SU-DHL-6 (cell line): ENCODE results near the gene CMSS1.

ENCODE experiments used
- H2AFZ ChIP-seq: fragments of 200-600 bp; sonication (generic); 2 replicates; pipeline ENCODE4 v1.6.1; 2014; ENCODE audit warnings: low read depth, mild to moderate bottlenecking, moderate library complexity, mixed read lengths, antibody characterized with exemption, low read length; ENCODE audit not compliant: severe bottlenecking
- H3F3A ChIP-seq: fragments of 200-600 bp; shearing (Covaris generic); 2 replicates; pipeline ENCODE4 v1.6.0; 2016; ENCODE audit warnings: antibody characterized with exemption, mild to moderate bottlenecking; ENCODE audit not compliant: insufficient read depth
- H3K27ac ChIP-seq: fragments of 200-600 bp; sonication (generic); 2 replicates; pipeline ENCODE4 v1.5.1; 2016; ENCODE audit warnings: low read depth, mild to moderate bottlenecking, low read length, moderate library complexity, mixed read lengths
- H3K27me3 ChIP-seq: fragments of 200-600 bp; sonication (generic), shearing (Covaris generic); 2 replicates; pipeline ENCODE4 v1.6.0; 2014; ENCODE audit warnings: mild to moderate bottlenecking, low read length
- H3K36me3 ChIP-seq: fragments of 200-600 bp; sonication (generic); 2 replicates; pipeline ENCODE4 v1.6.1; 2014; ENCODE audit warnings: mild to moderate bottlenecking, low read length, mixed read lengths
- H3K4me2 ChIP-seq: fragments of 300-600, 200-600 bp; shearing (Covaris generic), sonication (generic); 2 replicates; pipeline ENCODE4 v1.6.0; 2014; ENCODE audit warnings: low read length, low read depth, mild to moderate bottlenecking; ENCODE audit not compliant: poor library complexity, severe bottlenecking
- H3K4me3 ChIP-seq: fragments of 200-600 bp; sonication (generic); 2 replicates; pipeline ENCODE4 v1.5.1; 2014; ENCODE audit warnings: antibody characterized with exemption, low read length, mild to moderate bottlenecking, mixed read lengths; ENCODE audit not compliant: insufficient read depth, poor library complexity, severe bottlenecking
- H3K79me2 ChIP-seq: fragments of 200-600 bp; sonication (generic); 2 replicates; pipeline ENCODE4 v1.6.1; 2014; ENCODE audit warnings: mild to moderate bottlenecking, low read length, moderate library complexity; ENCODE audit not compliant: insufficient read depth
- H3K9ac ChIP-seq: fragments of 200-600 bp; sonication (generic); 2 replicates; pipeline ENCODE4 v1.7.0; 2014; ENCODE audit warnings: mild to moderate bottlenecking, low read length
- H3K9me2 ChIP-seq: fragments of 200-600 bp; sonication (generic); replicated peaks from 2 replicates; pipeline ENCODE4 v1.6.1; 2014; ENCODE audit warnings: low read length; ENCODE audit not compliant: insufficient read depth
- H3K9me3 ChIP-seq: fragments of 200-600 bp; sonication (generic); 2 replicates; pipeline ENCODE4 v1.6.1; 2014; ENCODE audit warnings: low read length, mixed read lengths; ENCODE audit not compliant: insufficient read depth
- H4K20me1 ChIP-seq: fragments of 200-600 bp; sonication (generic); 2 replicates; pipeline ENCODE4 v1.6.1; 2014; ENCODE audit warnings: low read depth, mild to moderate bottlenecking, antibody characterized with exemption, low read length, moderate library complexity, mixed read lengths
- CTCF ChIP-seq: fragments of 200-600 bp; sonication (generic); IDR thresholded peaks from one replicate; pipeline ENCODE4 v1.5.1; 2017; ENCODE audit warnings: antibody characterized with exemption, mild to moderate bottlenecking, low read length, moderate library complexity; ENCODE audit not compliant: insufficient read depth, poor library complexity, severe bottlenecking
- EZH2phosphoT487 ChIP-seq: fragments of 200-600 bp; sonication (generic), shearing (Covaris generic); conservative IDR thresholded peaks from 2 replicates; pipeline ENCODE4 v1.6.1; 2018; ENCODE audit warnings: mild to moderate bottlenecking, antibody characterized with exemption, low read length, moderate library complexity, mixed read lengths

The CMSS1 gene

GRCh38 chr3:99858469-99858868 lies 40.8 kb downstream of the CMSS1 start:
- Histone ChIP-seq H3K27ac (no peak overlapping the region), H3K27me3 (no peaks in the 10 kb centered on the region), H2AFZ (no peak overlapping the region), H3K9ac (no peak overlapping the region), H4K20me1 (peaks cover 3% of the 10 kb centered on the region; the same call in 1 of the 2 replicates), H3K9me3 (no peaks in the 10 kb centered on the region), H3K9me2 (no peaks in the 10 kb centered on the region), H3K4me3 (no peak overlapping the region), H3F3A (no peaks in the 10 kb centered on the region), H3K4me2 (no peak overlapping the region), H3K79me2 (peaks cover under 1% of the 10 kb centered on the region; the same call in 1 of the 2 replicates), H3K36me3 (no peaks in the 10 kb centered on the region)
- TF ChIP-seq CTCF (no peak), EZH2phosphoT487 (no peak)

DNA sequence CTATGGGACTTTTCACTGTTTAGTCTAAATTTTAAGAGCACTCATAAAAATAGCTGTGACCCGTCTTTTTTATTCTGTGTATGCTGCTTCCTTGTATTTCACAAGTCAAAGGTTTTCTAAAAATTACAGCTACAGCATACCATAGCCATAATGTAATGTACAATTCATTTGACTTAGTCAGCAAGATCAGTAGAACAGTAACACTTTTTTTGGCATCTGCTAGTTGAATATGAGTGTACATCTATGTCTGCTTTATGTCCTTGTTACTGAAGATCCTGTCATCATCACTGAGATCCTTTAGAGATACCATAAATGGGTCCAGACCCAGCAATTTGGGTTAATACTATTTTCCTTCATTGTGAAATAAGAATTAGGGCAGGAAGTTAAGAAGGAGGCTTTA lies 42.2 kb downstream of the CMSS1 start:
- H3K4me2 ChIP-seq = no peak overlapping the region
- no peaks in the 10 kb centered on the region for H3K9me3 ChIP-seq
- H3K27me3 ChIP-seq = no peaks in the 10 kb centered on the region
- no peak overlapping the region for H3K4me3 ChIP-seq
- H3K9me2 ChIP-seq = no peaks in the 10 kb centered on the region
- H3K9ac ChIP-seq = no peak overlapping the region
- no peaks in the 10 kb centered on the region for H3K36me3 ChIP-seq
- TF ChIP-seq EZH2phosphoT487 = no peak
- no peak for TF ChIP-seq CTCF
- H3F3A ChIP-seq = no peaks in the 10 kb centered on the region
- no peak overlapping the region for H2AFZ ChIP-seq
- no peaks in the 10 kb centered on the region for H4K20me1 ChIP-seq
- H3K79me2 ChIP-seq = no peaks in the 10 kb centered on the region
- H3K27ac ChIP-seq = no peak overlapping the region

DNA sequence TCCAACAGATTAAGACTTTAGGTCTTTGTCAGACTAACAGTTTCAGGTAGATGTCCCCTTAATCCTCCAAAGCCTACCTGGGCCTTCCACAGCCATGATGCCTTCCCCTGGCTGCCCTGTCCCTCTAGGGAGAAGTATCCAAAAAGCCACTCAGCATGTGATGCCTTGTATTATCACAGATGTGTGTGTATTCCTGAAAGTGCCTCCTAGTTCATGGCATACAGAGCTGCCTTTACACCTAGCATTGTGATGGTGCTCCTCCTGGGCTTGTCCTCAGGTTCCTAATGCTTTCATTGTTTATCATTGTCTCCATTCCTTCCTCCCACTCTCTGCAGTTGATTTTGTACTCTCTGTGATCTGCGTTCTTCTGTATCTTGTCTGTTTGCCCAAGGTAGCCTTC lies 43.6 kb downstream of the CMSS1 start:
- no peak for TF ChIP-seq EZH2phosphoT487
- no peaks in the 10 kb centered on the region for H3F3A ChIP-seq
- H3K4me2 ChIP-seq = no peak overlapping the region
- H3K27me3 ChIP-seq = no peaks in the 10 kb centered on the region
- H3K9ac ChIP-seq = no peak overlapping the region
- no peaks in the 10 kb centered on the region for H3K79me2 ChIP-seq
- no peaks in the 10 kb centered on the region for H3K9me3 ChIP-seq
- no peaks in the 10 kb centered on the region for H3K9me2 ChIP-seq
- no peak overlapping the region for H3K4me3 ChIP-seq
- no peaks in the 10 kb centered on the region for H3K36me3 ChIP-seq
- no peaks in the 10 kb centered on the region for H4K20me1 ChIP-seq
- H2AFZ ChIP-seq = no peak overlapping the region
- H3K27ac ChIP-seq = no peak overlapping the region

DNA sequence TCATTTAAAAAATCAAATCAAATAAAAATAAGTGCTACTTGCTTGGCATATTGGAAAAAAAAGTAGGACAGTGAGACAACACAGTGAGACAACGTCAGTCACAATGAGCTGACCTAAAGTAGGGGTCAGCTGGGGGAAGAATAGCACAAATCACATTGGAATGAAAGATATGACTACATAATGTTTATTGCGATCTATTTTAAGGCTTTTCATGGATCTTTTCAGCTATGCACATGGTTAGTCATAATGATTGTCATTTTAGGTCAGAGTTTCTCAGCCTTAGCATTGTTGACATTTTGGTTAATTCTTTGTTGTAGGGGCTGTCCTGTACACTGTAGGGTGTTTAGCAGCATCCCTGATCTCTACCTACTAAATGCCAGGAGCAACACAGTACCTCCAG lies 44.5 kb downstream of the CMSS1 start:
- Histone ChIP-seq H3K27ac (no peak overlapping the region), H4K20me1 (no peaks in the 10 kb centered on the region), H3K9me3 (no peaks in the 10 kb centered on the region), H3K36me3 (no peaks in the 10 kb centered on the region), H3K27me3 (no peaks in the 10 kb centered on the region), H3F3A (no peaks in the 10 kb centered on the region), H2AFZ (no peak overlapping the region), H3K79me2 (no peaks in the 10 kb centered on the region), H3K9me2 (no peaks in the 10 kb centered on the region), H3K4me3 (no peak overlapping the region), H3K4me2 (no peak overlapping the region), H3K9ac (no peak overlapping the region)
- TF ChIP-seq EZH2phosphoT487 (no peak), CTCF (no peak)
